T1000 (cell line): ENCODE measurements around the gene ATXN1.

Source experiments
- DNase-seq: peaks from one replicate; lab custom pipeline; 2025; ENCODE audit warnings: mixed read lengths; lab: John Stamatoyannopoulos, UW

Gene ATXN1

GRCh38 chr6:16762268-16762549, 949 bp upstream of the ATXN1 start:
- no peak for DNase-seq

DNA sequence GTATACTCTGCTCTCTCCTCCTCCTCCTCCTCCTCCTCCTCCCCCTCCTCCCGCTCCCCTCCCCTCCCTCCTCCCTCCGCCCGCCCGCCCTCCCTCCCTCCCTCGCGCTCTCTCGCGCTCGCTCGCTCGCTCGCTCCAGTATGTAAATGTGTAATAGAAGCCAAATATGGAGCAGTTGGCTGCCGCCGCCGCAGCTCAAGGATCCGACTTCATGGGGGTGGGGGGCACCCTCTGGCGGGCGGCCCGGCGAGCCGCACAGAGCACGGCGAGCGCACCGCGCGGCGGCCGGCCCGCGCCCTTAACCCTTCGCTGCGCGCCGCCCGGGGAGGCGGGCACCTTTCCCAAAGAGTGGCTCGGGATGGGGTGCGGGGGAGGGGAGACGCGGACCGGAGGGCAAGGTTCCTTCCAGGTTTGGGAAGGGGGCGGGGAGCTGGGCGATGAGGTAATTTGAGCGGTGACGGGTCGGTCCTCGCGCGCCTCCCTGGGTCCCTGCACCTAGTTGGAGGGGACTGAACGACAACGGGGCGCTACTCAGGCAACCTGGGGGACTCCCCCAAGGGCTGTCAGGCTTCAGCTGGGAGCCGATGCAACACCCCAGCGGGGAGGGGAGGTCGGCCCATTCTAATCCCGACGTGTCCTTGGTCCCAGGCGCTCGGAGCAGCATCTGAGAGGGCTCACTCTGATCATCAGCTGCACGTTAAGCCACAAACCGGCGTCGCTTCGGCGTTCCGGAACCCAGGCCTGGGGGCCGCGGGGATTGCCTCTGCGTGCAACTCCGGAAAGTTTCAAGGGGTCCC, 409 bp upstream of the ATXN1 start:
- DNase-seq = peak; percentile 60

GRCh38 chr6:16759646-16760515, 1.4 kb downstream of the ATXN1 start:
- DNase-seq = peak; percentile 62

- no peak for DNase-seq
These were observed 2.0 kb downstream of the ATXN1 start for GRCh38 chr6:16759181-16759645.

DNA sequence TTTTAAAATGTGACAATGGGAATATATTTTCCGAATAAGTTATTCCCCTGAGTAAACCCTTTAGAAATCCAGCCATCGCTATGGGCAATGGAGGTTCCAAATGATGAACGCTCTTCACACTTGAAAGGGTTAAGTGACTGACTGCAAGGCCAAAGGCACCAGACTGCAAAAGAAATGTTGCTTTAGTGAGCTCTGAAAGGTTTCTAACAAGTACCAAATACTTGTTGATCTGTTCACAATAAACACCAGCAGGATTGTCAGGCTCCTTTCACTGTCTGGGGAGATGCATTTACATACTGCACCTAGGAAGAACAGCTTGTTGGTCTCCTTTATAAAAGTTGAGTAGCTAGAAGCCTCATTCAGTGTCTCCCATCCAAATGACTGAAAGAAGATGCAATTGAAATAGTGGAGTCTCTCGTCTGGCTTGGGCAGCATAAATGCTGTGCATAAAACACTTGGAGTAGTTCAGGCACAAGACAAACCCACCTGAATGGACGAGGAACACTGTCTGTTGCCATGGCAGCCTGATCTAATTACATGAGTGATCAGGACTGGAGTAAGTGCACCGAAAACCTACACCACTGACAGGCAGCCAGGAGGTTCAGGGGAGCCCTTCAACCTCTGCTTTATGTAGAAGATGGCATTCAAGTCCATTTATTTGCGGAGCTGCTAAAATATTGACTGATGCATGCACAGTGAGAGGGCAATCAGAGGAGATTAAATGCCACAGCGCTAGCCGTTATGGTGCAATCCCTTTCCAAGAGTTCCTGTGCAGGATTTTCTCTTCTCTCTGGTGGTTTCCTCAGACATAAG, 2.9 kb downstream of the ATXN1 start:
- DNase-seq = no peak

- no peak for DNase-seq
These were observed 3.9 kb downstream of the ATXN1 start for GRCh38 chr6:16757332-16757731.

GRCh38 chr6:16756660-16757255, 4.5 kb downstream of the ATXN1 start:
- DNase-seq = no peak

DNA sequence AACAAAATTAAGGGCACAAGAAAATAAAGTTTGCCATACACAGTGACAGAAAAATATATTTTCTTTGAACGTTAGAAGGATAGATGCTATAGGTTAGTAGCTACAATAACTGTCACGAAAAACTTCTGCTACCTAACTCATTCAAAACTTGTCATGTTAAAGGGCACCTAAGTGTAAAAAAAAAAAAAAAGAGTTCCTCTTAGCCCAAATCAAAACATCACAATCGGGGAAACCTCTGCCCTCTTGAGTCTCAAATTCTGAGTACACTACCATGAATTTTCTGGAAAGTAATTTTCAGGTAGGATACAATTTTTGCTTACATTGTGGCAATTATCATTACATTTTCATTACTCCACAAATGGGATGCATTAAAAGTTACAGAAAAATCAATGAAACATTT, 5.7 kb downstream of the ATXN1 start:
- DNase-seq = no peak

- no peak for DNase-seq
These were observed 6.4 kb downstream of the ATXN1 start for GRCh38 chr6:16754876-16755275.

GRCh38 chr6:16754274-16754673, 7.0 kb downstream of the ATXN1 start:
- DNase-seq = no peak

DNA sequence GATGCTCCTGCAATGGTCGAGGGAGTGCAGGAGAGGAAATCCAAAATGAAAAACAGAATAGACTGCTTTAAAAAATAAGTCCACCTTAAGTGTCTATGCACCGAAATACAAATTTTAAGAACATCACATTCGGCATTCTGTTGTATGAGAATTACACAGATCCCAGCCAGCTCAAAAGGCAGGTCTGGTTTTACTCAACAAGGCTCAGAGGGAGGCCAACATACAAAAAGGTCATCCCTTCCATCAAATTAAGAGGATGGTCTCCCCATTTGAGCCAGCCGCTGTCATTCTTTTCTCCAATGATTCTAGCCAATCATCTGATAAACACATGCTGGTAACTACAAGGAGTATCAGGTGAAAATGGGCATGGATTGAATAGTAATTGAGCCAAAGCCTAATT, 7.9 kb downstream of the ATXN1 start:
- DNase-seq = no peak

DNA sequence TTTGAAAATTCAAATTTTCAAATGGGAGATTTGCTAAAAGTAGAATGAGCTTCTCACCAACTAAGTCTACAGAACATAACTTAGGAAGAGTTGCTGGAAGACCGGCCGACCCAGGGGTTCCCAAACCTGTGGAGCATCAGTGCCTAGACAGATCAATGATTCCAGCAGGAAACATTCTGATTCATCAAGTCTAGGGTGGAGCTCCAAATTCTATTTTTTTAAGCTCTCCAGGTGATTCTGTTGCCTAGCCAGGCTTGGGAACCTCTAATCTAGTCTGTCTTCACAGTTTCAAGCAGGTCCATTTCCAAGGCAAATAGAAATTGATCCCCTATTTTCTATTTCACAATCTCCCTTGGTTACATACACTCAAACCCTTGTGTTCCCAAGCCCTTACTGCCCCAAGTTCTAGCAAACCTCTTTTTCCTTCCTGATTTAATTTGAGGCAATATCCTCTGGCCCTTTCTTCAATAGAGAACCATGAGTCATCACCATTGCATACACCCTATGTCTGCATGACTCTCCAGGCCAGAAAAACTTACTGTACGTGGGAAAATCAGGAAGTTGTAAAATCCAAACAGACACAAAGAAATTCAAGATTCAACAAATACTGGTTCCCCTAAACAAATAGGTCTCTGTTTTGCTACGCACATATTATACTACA, 8.9 kb downstream of the ATXN1 start:
- DNase-seq = no peak

DNA sequence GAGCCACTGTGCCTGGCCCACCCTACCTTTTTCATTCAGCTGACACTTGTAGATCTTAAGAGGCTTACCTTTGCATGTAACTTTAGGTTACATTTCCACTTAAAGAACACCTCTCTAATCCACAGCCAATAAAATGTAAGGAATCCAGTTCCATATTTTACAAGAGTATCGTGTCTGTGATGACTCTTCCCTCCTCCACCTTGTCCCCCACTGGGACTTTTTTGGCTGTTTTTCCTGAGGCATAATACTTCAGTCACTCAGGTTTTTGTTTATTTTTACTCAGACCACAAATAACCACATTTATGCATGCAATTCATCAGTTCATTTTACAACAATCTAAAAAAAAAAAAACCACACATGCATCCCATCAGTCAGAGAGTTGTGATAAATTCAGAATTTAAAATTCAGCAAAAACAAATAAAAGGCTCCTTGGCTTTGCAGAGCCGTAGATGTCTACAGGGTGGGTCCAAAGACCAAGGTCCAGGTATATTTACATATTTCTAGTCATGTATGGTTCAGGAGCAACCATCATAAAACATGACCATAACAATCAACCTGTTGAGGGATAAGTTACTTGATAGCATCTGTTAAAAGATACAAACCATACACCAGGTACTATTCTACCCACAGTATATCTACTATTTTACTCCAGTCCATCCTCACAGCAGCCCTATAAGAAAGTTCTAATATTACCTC, 9.9 kb downstream of the ATXN1 start:
- no peak for DNase-seq

DNA sequence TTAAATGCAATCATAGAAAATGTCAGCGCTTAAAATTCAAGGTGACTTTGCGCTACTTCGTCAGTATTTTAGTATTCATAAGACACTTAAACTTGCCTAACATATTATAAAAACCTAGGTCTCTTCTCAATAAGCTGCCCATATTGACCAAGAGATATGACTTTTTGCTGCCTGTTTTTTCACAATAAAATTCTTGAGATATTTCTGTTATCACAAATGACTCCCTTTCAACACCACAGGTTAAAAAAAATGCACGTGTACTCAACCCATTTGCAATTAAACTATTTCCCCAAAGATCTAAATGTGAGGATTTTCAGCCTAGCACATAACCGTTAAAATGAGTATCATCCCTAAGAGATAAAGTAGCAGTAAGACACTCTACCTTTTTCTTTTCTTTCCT, 10.7 kb downstream of the ATXN1 start:
- no peak for DNase-seq

GRCh38 chr6:16749516-16750485, 11.5 kb downstream of the ATXN1 start:
- DNase-seq = no peak

DNA sequence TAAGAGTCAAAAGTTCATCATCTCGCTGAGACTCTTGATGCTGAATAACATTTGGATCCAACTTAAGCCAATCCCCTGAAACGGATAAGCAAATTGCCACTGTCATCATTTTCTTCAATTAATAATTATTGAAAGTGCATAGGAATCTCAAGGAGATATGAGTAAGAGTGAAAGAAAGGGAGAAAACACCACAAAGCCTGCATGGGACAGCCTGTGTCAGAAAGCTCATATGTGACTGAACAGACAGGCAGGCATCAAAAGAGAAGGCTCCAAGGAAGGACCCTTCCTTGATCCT, 13.3 kb downstream of the ATXN1 start:
- DNase-seq = no peak

DNA sequence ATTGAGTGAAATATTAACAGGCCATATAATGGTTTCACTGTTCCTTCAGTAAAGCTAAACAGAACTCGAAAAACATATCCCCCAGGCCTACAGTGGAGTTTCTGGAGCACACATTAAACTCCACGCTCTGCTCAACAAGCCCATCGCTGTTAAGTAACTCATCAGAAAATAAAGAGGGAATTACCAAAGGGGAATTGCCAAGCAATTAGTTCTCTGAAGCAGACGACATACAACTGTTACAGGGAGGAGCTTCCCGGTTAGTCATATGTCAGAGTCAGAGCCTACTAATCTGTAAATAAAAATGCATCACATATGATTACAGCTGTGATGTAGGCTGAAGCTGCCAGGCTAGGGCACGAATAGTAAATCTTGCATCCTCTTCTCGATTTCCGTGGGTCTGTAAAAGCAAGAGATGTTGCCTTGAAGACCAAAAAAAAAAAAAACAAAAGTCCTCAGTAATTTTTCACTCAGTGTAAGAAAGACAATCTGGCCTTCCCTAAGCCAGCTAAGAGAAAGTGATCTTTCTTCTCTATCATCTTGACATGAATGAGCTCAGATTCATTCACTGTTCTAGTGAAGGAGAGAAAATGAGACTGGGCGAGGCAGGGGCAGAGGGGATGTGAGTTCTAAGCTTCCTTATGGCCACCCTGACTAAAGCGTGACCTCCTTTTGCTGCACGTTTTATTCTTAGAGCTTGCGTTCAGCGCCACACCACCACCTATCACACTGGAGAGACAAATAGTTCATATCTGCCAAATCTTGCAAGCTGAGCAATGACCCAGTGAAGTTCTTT, 13.8 kb downstream of the ATXN1 start:
- no peak for DNase-seq

GRCh38 chr6:16746812-16747211, 14.4 kb downstream of the ATXN1 start:
- DNase-seq = no peak

- no peak for DNase-seq
These were observed 14.9 kb downstream of the ATXN1 start for GRCh38 chr6:16746401-16746800.
